NT2/D1 (cell line): ENCODE data around the gene TACC2.

Experiments used
- SUZ12 ChIP-seq: IDR thresholded peaks from 2 replicates; pipeline ENCODE4 v1.6.1; 2011; ENCODE audit not compliant: insufficient read length, insufficient read depth; ENCODE audit errors: extremely low read depth
- YY1 ChIP-seq: IDR thresholded peaks from 2 replicates; pipeline ENCODE4 v1.6.1; 2011; ENCODE audit not compliant: insufficient read length, insufficient read depth
- ZNF274 ChIP-seq: IDR thresholded peaks from 2 replicates; pipeline ENCODE4 v1.6.1; 2011; ENCODE audit warnings: mild to moderate bottlenecking, low read depth, low read length

DNA sequence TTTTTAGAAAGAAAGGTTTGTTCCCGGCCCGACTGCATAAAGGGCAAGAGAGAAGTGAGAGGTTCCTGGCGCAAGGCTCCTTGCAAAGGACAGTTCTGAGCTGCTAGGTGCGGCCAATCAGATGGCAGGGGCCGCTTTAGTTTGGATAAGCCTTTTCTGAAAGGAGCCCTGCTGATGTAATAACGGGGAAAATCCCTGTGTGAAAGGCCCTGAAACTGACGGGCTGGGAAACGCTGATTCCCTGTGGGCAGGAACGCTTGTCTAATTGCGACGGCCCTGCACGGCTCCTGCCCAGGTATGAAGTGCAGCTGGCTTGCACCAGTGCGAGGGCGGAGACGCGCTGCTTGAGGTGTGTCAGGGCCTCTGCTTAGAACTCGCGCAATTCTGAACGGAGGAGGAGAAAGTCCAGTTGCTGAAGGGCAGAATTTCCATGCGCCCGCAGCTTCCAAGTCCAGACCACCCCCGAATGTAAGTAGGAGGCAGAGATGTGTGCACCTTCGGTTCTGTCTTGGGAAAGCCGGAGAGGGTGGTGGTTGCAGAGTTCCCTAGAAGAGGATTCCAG, 30.5 kb downstream of the TACC2 start:
- TF ChIP-seq YY1 (no peak), SUZ12 (no peak), ZNF274 (no peak)
